ENCODE results near the gene CRYGC. TPM values are rescaled to one million over a fixed set of nuclear protein-coding genes. Genes with fewer than 3 reads are reported as not detected.
"Not testable (repeated sequence)": the region's sequence is repeated elsewhere in the genome, so short reads cannot be mapped to it uniquely, and the experiment has no call there.

The CRYGC gene
- total and polyA plus RNA-seq, 7 donors = not detected

DNA sequence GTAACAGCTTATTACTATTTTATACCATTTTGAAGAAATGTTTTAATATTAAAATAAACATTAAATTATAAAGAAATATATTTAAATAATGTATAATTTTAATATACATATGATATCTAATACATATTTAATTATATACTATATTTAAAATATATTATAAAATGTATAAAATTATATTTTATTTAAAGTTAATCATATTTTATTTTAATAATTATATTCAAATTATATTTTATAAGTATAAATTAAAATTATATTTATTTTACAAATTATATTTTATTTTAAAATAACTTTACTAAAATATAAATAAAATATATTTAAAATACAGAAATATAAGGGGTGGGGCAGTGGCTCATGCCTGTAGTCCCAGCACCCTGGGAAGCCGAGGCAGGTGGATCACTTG lies 7.4 kb downstream of the CRYGC start:
- no peak overlapping the region for H3K4me3 ChIP-seq
- intact Hi-C loops (cut with DNase I) = no loop called here
- H3K4me1 ChIP-seq = peaks cover 0 to 6% (median 3%) of the 10 kb centered on the region in 4 donors
- TF ChIP-seq, protein P1, sequence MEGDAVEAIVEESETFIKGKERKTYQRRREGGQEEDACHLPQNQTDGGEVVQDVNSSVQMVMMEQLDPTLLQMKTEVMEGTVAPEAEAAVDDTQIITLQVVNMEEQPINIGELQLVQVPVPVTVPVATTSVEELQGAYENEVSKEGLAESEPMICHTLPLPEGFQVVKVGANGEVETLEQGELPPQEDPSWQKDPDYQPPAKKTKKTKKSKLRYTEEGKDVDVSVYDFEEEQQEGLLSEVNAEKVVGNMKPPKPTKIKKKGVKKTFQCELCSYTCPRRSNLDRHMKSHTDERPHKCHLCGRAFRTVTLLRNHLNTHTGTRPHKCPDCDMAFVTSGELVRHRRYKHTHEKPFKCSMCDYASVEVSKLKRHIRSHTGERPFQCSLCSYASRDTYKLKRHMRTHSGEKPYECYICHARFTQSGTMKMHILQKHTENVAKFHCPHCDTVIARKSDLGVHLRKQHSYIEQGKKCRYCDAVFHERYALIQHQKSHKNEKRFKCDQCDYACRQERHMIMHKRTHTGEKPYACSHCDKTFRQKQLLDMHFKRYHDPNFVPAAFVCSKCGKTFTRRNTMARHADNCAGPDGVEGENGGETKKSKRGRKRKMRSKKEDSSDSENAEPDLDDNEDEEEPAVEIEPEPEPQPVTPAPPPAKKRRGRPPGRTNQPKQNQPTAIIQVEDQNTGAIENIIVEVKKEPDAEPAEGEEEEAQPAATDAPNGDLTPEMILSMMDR (IDR thresholded peaks at IDR 0.05) = no peak
- TF ChIP-seq POLR2A (IDR thresholded peaks at IDR 0.05) = no peak
- TF ChIP-seq POLR2AphosphoS5 (IDR thresholded peaks at IDR 0.05) = no peak
- no peak for TF ChIP-seq EP300 (IDR thresholded peaks at IDR 0.05)
- no peaks in the 10 kb centered on the region for H3K9me3 ChIP-seq
- DNase-seq = no peak
- H3K27ac ChIP-seq = no peak overlapping the region
- 91 to 98% methylated on average over 1 of the region's 1 CpG for WGBS, 2 donors
- peaks cover 0 to 26% (median 11%) of the 10 kb centered on the region in 3 donors for H3K27me3 ChIP-seq
- no peaks in the 10 kb centered on the region for H3K36me3 ChIP-seq

DNA sequence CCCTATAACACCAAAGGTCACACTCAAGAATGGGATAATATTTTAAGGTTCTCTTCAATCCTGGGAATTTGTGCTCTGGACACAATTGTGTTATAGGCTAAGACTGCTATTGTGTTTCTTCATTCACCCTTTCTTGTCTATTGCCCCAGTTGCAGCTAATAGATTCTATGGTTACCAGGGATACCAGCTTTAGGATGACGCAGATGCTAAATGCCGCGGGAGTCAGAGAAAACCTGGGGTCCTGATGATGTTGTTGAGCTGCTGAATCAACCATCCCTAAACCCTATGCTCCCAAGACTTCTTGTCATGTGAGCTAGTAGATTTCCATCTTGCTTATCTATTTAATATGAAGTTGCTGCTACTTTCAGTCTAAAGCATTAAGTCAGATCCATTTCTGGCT lies 10.7 kb downstream of the CRYGC start:
- H3K4me1 ChIP-seq = peaks cover 0 to under 1% (median under 1%) of the 10 kb centered on the region in 4 donors
- no peak overlapping the region for H3K4me3 ChIP-seq
- intact Hi-C loops (cut with DNase I) = no loop called here
- H3K27me3 ChIP-seq = peaks cover 0 to 11% (median 5%) of the 10 kb centered on the region in 3 donors
- DNase-seq = no peak
- no peak for TF ChIP-seq EP300 (IDR thresholded peaks at IDR 0.05)
- TF ChIP-seq, protein P1 (IDR thresholded peaks at IDR 0.05) = no peak
- no peak for TF ChIP-seq POLR2AphosphoS5 (IDR thresholded peaks at IDR 0.05)
- 97% methylated on average over 3 of the region's 3 CpGs for WGBS, 2 donors
- no peak overlapping the region for H3K27ac ChIP-seq
- H3K36me3 ChIP-seq = no peaks in the 10 kb centered on the region
- H3K9me3 ChIP-seq = no peaks in the 10 kb centered on the region

DNA sequence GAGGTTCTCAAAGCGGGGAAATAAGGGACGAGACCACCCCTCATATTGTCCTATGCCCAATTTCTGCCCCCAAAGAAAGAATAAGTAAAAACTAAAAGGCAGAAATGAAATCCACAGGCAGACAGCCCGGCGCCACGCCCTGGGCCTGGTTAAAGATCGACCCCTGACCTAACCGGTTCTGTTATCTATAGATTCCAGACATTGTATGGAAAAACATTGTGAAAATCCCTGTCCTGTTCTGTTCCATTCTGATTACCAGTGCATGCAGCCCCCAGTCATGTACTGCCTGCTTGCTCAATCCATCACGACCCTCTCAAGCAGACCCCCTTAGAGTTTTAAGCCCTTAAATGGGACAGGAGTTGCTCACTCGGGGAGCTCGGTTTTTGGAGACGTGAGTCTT lies 12.2 kb downstream of the CRYGC start:
- intact Hi-C loops (cut with DNase I); DNase-seq; H3K4me3 ChIP-seq; H3K36me3 ChIP-seq; H3K4me1 ChIP-seq; H3K27ac ChIP-seq; H3K9me3 ChIP-seq: not testable (repeated sequence)
- 67 to 80% methylated on average over 11 of the region's 11 CpGs for whole genome bisulfite sequencing, 2 donors
- peaks cover 0 to 15% (median 2%) of the 10 kb centered on the region in 3 donors for H3K27me3 ChIP-seq

DNA sequence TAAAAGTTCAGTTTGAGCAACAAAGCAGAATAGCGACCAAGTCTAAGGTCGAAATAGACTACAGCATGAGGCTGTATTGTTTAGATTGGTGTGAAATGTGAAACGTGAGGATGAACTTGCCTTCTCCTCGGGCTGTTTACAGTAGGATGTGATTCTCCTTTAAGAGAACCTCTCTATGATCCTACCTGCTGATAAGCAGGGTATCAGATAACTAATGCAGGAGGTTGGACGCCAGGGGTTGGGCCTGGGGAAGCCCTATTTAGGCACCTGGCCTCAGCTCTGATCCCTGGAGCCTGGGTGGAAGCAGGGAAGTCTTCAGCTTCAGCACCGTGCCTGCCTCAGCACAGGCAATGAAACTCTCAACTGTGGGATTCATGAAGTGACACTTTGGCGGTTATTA lies 16.7 kb downstream of the CRYGC start:
- no peak overlapping the region for H3K27ac ChIP-seq
- intact Hi-C loops (cut with DNase I) = no loop called here
- no peak overlapping the region for H3K4me3 ChIP-seq
- peaks cover 0 to 19% (median 4%) of the 10 kb centered on the region in 3 donors for H3K27me3 ChIP-seq
- no peak for DNase-seq
- no peak for TF ChIP-seq POLR2AphosphoS5 (IDR thresholded peaks at IDR 0.05)
- no peak for TF ChIP-seq POLR2A (IDR thresholded peaks at IDR 0.05)
- TF ChIP-seq, protein P1 (IDR thresholded peaks at IDR 0.05) = no peak
- TF ChIP-seq EP300 (IDR thresholded peaks at IDR 0.05) = no peak
- no peaks in the 10 kb centered on the region for H3K4me1 ChIP-seq
- no peaks in the 10 kb centered on the region for H3K36me3 ChIP-seq
- H3K9me3 ChIP-seq = no peaks in the 10 kb centered on the region
- WGBS, 2 donors = 33 to 61% methylated on average over 7 of the region's 7 CpGs

DNA sequence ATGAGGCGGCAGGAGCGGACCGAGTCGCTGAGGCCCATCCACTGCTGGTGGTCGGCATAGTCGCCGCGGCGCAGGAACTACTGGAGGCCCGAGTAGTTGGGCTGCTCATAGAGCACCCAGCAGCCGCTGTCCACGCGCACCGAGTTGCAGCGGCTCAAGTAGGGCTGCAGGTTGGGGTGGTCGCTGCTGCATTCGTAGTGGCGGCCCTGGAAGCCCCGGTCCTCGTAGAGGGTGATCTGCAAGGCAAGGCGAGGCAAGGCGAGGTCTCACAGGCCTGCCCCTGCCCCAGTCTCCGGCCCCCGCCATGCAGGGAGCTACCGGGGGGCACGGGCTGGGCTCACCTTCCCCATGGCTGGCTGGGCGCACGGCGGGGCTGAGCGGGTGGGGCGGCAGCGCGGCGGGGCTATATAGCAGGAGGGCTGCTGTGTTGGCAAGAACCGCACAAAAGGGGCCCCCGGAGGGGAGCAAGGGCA lies 17.3 kb downstream of the CRYGC start:
- H3K9me3 ChIP-seq; H3K36me3 ChIP-seq; H3K4me1 ChIP-seq; intact Hi-C loops (cut with DNase I); DNase-seq; H3K27ac ChIP-seq; H3K4me3 ChIP-seq: not testable (repeated sequence)
- 60 to 65% methylated on average over 36 of the region's 36 CpGs for WGBS, 2 donors
- peaks cover 0 to 19% (median 4%) of the 10 kb centered on the region in 3 donors for H3K27me3 ChIP-seq

DNA sequence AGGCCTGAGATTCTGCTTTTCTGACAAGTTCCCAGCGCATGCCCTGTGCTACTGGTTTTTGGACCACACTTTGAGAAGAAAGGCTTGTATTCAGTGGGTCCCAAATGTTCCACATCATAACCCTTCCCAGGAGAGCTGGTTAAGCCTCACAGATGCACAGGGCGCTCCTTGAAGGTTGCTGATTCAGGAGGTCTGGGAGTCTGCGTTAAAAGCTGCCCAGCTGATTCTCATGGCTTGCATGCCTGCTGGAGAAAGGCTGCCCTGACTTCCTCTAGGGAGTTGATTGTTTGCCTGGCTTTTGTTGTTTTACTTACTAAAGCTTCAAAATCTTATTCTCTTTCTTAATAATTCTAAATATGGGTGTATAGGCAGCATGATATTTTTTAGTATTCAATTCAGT lies 26.0 kb downstream of the CRYGC start:
- Histone ChIP-seq H3K9me3 (no peaks in the 10 kb centered on the region), H3K36me3 (no peaks in the 10 kb centered on the region), H3K4me1 (no peaks in the 10 kb centered on the region), H3K4me3 (no peak overlapping the region), H3K27me3 (no peaks in the 10 kb centered on the region), H3K27ac (no peak overlapping the region)
- intact Hi-C loops (cut with DNase I) = no loop called here
- DNase-seq = no peak
- TF ChIP-seq, protein P1 (IDR thresholded peaks at IDR 0.05) = no peak
- TF ChIP-seq EP300 (IDR thresholded peaks at IDR 0.05) = no peak
- TF ChIP-seq POLR2AphosphoS5 (IDR thresholded peaks at IDR 0.05) = no peak
- TF ChIP-seq POLR2A (IDR thresholded peaks at IDR 0.05) = no peak
- 85 to 89% methylated on average over 3 of the region's 3 CpGs for WGBS, 2 donors

All from sigmoid colon (tissue), 7 donors.